HG03342 (cell line): ENCODE measurements around the gene SEMA4A.
"Not testable (repeated sequence)": the region's sequence is repeated elsewhere in the genome, so short reads cannot be mapped to it uniquely, and the experiment has no call there.

Experiments used
- ATAC-seq: cut with Tn5 transposase; IDR thresholded peaks from one replicate; pipeline ENCODE4 v1.9.1; 2021; ENCODE audit warnings: mild to moderate bottlenecking, moderate library complexity; ENCODE audit not compliant: unreplicated experiment

SEMA4A gene

GRCh38 chr1:156155756-156156510, 2.5 kb downstream of the SEMA4A start:
- no peak for ATAC-seq

- ATAC-seq = no peak
These were observed 4.1 kb downstream of the SEMA4A start for GRCh38 chr1:156157506-156157905.

GRCh38 chr1:156157966-156158365, 4.6 kb downstream of the SEMA4A start:
- ATAC-seq = no peak

- no peak for ATAC-seq
These were observed 6.8 kb downstream of the SEMA4A start for GRCh38 chr1:156160000-156160742.

- no peak for ATAC-seq
These were observed 7.4 kb downstream of the SEMA4A start for GRCh38 chr1:156160743-156161171.

GRCh38 chr1:156162430-156163037, 9.1 kb downstream of the SEMA4A start:
- ATAC-seq = no peak

- ATAC-seq = no peak
These were observed 10.3 kb downstream of the SEMA4A start for GRCh38 chr1:156163712-156164111.

- ATAC-seq = no peak
These were observed 10.9 kb downstream of the SEMA4A start for GRCh38 chr1:156164125-156164831.

GRCh38 chr1:156165083-156165482, 11.7 kb downstream of the SEMA4A start:
- ATAC-seq = no peak

- no peak for ATAC-seq
These were observed 14.2 kb downstream of the SEMA4A start for GRCh38 chr1:156167536-156167935.

- ATAC-seq = no peak
These were observed 19.5 kb downstream of the SEMA4A start for GRCh38 chr1:156172696-156173470.

GRCh38 chr1:156176610-156177210, 23.3 kb downstream of the SEMA4A start:
- ATAC-seq = no peak

- no peak for ATAC-seq
These were observed 24.7 kb downstream of the SEMA4A start for GRCh38 chr1:156177919-156178654.

- no peak for ATAC-seq
These were observed 27.1 kb downstream of the SEMA4A start for GRCh38 chr1:156180471-156180870.

- not testable (repeated sequence) for ATAC-seq
These were observed 28.1 kb downstream of the SEMA4A start for GRCh38 chr1:156181391-156181924.

- ATAC-seq = not testable (repeated sequence)
These were observed 28.8 kb downstream of the SEMA4A start for GRCh38 chr1:156182010-156182779.

- not testable (repeated sequence) for ATAC-seq
These were observed 33.2 kb downstream of the SEMA4A start for GRCh38 chr1:156186347-156187177.
